ENCODE results near the gene SPSB3. TPM values are rescaled to one million over a fixed set of nuclear protein-coding genes. Genes with fewer than 3 reads are reported as not detected.

Gene SPSB3
- total and polyA plus RNA-seq, 5 donors from 2014 or later = 61.1 to 85.2 (median 72.3) TPM

- H3K27me3 Mint-ChIP-seq = no peaks in the 10 kb centered on the region
- no peaks in the 10 kb centered on the region for H3K9me3 Mint-ChIP-seq
- Histone ChIP-seq H3K9me3 (ENCODE audit: control insufficient read depth in 2 of 2, low read length in 2 of 2) (no peaks in the 10 kb centered on the region), H3K27me3 (ENCODE audit: control insufficient read depth, insufficient read depth, low read length) (no peaks in the 10 kb centered on the region), H3K4me1 (ENCODE audit: control insufficient read depth, insufficient read depth, low read length, poor library complexity, severe bottlenecking) (peaks cover 22% of the 10 kb centered on the region), H3K36me3 (ENCODE audit: control insufficient read depth, insufficient read depth, low read length) (peaks cover 16% of the 10 kb centered on the region), H3K4me3 (ENCODE audit: low read depth, low read length) (no peak overlapping the region), H3K27ac (ENCODE audit: insufficient read depth, low read length, poor library complexity, severe bottlenecking) (no peak overlapping the region)
- H3K4me3 Mint-ChIP-seq = peak overlapping the region in 1 of 4 donors; percentile 27
- DNase-seq = no peak
- H3K36me3 Mint-ChIP-seq = peaks cover 3% of the 10 kb centered on the region
- ATAC-seq (ENCODE audit: low read depth in 2 of 2) = no peak
- peaks cover 0 to 10% (median 1%) of the 10 kb centered on the region in 4 donors for H3K4me1 Mint-ChIP-seq
- no peak overlapping the region for H3K27ac Mint-ChIP-seq
Observed at GRCh38 chr16:1767116-1767994, 15.0 kb downstream of the SPSB3 start.

- Histone ChIP-seq H3K4me3 (ENCODE audit: low read depth, low read length) (no peak overlapping the region), H3K9me3 (ENCODE audit: control insufficient read depth in 2 of 2, low read length in 2 of 2) (no peaks in the 10 kb centered on the region), H3K27me3 (ENCODE audit: control insufficient read depth, insufficient read depth, low read length) (no peaks in the 10 kb centered on the region), H3K27ac (ENCODE audit: insufficient read depth, low read length, poor library complexity, severe bottlenecking) (no peak overlapping the region), H3K4me1 (ENCODE audit: control insufficient read depth, insufficient read depth, low read length, poor library complexity, severe bottlenecking) (peaks cover 16% of the 10 kb centered on the region), H3K36me3 (ENCODE audit: control insufficient read depth, insufficient read depth, low read length) (peaks cover 20% of the 10 kb centered on the region)
- Mint-ChIP-seq H3K4me3 (no peak overlapping the region), H3K9me3 (no peaks in the 10 kb centered on the region), H3K36me3 (peaks cover 3% of the 10 kb centered on the region), H3K4me1 (peaks cover 0 to 4% (median 0%) of the 10 kb centered on the region in 4 donors), H3K27ac (no peak overlapping the region), H3K27me3 (no peaks in the 10 kb centered on the region)
- ATAC-seq (ENCODE audit: low read depth in 2 of 2) (no peak), DNase-seq (no peak)
Observed at GRCh38 chr16:1766701-1767100, 15.7 kb downstream of the SPSB3 start.

- Mint-ChIP-seq H3K36me3 (peaks cover 8% of the 10 kb centered on the region), H3K4me1 (peaks cover 0 to 3% (median 0%) of the 10 kb centered on the region in 4 donors), H3K27ac (no peak overlapping the region), H3K27me3 (no peaks in the 10 kb centered on the region), H3K9me3 (no peaks in the 10 kb centered on the region), H3K4me3 (no peak overlapping the region)
- Histone ChIP-seq H3K27me3 (ENCODE audit: control insufficient read depth, insufficient read depth, low read length) (no peaks in the 10 kb centered on the region), H3K9me3 (ENCODE audit: control insufficient read depth in 2 of 2, low read length in 2 of 2) (no peaks in the 10 kb centered on the region), H3K4me3 (ENCODE audit: low read depth, low read length) (no peak overlapping the region), H3K27ac (ENCODE audit: insufficient read depth, low read length, poor library complexity, severe bottlenecking) (no peak overlapping the region), H3K4me1 (ENCODE audit: control insufficient read depth, insufficient read depth, low read length, poor library complexity, severe bottlenecking) (peaks cover 16% of the 10 kb centered on the region), H3K36me3 (ENCODE audit: control insufficient read depth, insufficient read depth, low read length) (peaks cover 20% of the 10 kb centered on the region)
- DNase-seq (no peak), ATAC-seq (ENCODE audit: low read depth in 2 of 2) (no peak)
Observed at GRCh38 chr16:1766231-1766630, 16.1 kb downstream of the SPSB3 start.

GRCh38 chr16:1765826-1766225 lies 16.5 kb downstream of the SPSB3 start:
- Histone ChIP-seq H3K27me3 (ENCODE audit: control insufficient read depth, insufficient read depth, low read length) (no peaks in the 10 kb centered on the region), H3K36me3 (ENCODE audit: control insufficient read depth, insufficient read depth, low read length) (peaks cover 22% of the 10 kb centered on the region), H3K27ac (ENCODE audit: insufficient read depth, low read length, poor library complexity, severe bottlenecking) (no peak overlapping the region), H3K9me3 (ENCODE audit: control insufficient read depth in 2 of 2, low read length in 2 of 2) (no peaks in the 10 kb centered on the region), H3K4me1 (ENCODE audit: control insufficient read depth, insufficient read depth, low read length, poor library complexity, severe bottlenecking) (peaks cover 13% of the 10 kb centered on the region), H3K4me3 (ENCODE audit: low read depth, low read length) (no peak overlapping the region)
- Mint-ChIP-seq H3K27ac (no peak overlapping the region), H3K36me3 (peaks cover 10% of the 10 kb centered on the region), H3K4me3 (no peak overlapping the region), H3K9me3 (no peaks in the 10 kb centered on the region), H3K27me3 (no peaks in the 10 kb centered on the region), H3K4me1 (peaks cover 0 to 3% (median 0%) of the 10 kb centered on the region in 4 donors)
- DNase-seq (no peak), ATAC-seq (ENCODE audit: low read depth in 2 of 2) (no peak)

GRCh38 chr16:1764971-1765370 lies 17.4 kb downstream of the SPSB3 start:
- DNase-seq (no peak), ATAC-seq (ENCODE audit: low read depth in 2 of 2) (no peak)
- no peak overlapping the region for H3K27ac ChIP-seq (ENCODE audit: insufficient read depth, low read length, poor library complexity, severe bottlenecking)
- H3K27me3 ChIP-seq (ENCODE audit: control insufficient read depth, insufficient read depth, low read length) = no peaks in the 10 kb centered on the region
- Mint-ChIP-seq H3K4me1 (no peaks in the 10 kb centered on the region), H3K4me3 (no peak overlapping the region), H3K9me3 (no peaks in the 10 kb centered on the region), H3K36me3 (peaks cover 10% of the 10 kb centered on the region), H3K27ac (no peak overlapping the region), H3K27me3 (no peaks in the 10 kb centered on the region)
- peaks cover 5% of the 10 kb centered on the region for H3K4me1 ChIP-seq (ENCODE audit: control insufficient read depth, insufficient read depth, low read length, poor library complexity, severe bottlenecking)
- no peak overlapping the region for H3K4me3 ChIP-seq (ENCODE audit: low read depth, low read length)
- peaks cover 28% of the 10 kb centered on the region for H3K36me3 ChIP-seq (ENCODE audit: control insufficient read depth, insufficient read depth, low read length)
- no peaks in the 10 kb centered on the region for H3K9me3 ChIP-seq (ENCODE audit: control insufficient read depth in 2 of 2, low read length in 2 of 2)

- DNase-seq (no peak), ATAC-seq (ENCODE audit: low read depth in 2 of 2) (no peak)
- Histone ChIP-seq H3K4me3 (ENCODE audit: low read depth, low read length) (no peak overlapping the region), H3K9me3 (ENCODE audit: control insufficient read depth in 2 of 2, low read length in 2 of 2) (no peaks in the 10 kb centered on the region), H3K27me3 (ENCODE audit: control insufficient read depth, insufficient read depth, low read length) (no peaks in the 10 kb centered on the region), H3K36me3 (ENCODE audit: control insufficient read depth, insufficient read depth, low read length) (peaks cover 28% of the 10 kb centered on the region), H3K4me1 (ENCODE audit: control insufficient read depth, insufficient read depth, low read length, poor library complexity, severe bottlenecking) (no peaks in the 10 kb centered on the region), H3K27ac (ENCODE audit: insufficient read depth, low read length, poor library complexity, severe bottlenecking) (no peak overlapping the region)
- Mint-ChIP-seq H3K4me3 (no peak overlapping the region), H3K27me3 (no peaks in the 10 kb centered on the region), H3K27ac (no peak overlapping the region), H3K9me3 (peaks cover 0 to under 1% (median 0%) of the 10 kb centered on the region in 7 donors), H3K36me3 (peaks cover 10% of the 10 kb centered on the region), H3K4me1 (no peaks in the 10 kb centered on the region)
Observed at GRCh38 chr16:1763521-1764511, 18.6 kb downstream of the SPSB3 start.

GRCh38 chr16:1762879-1763520 lies 19.4 kb downstream of the SPSB3 start:
- no peak overlapping the region for H3K4me3 Mint-ChIP-seq
- Histone ChIP-seq H3K9me3 (ENCODE audit: control insufficient read depth in 2 of 2, low read length in 2 of 2) (no peaks in the 10 kb centered on the region), H3K36me3 (ENCODE audit: control insufficient read depth, insufficient read depth, low read length) (peaks cover 28% of the 10 kb centered on the region), H3K27me3 (ENCODE audit: control insufficient read depth, insufficient read depth, low read length) (no peaks in the 10 kb centered on the region), H3K4me3 (ENCODE audit: low read depth, low read length) (no peak overlapping the region), H3K4me1 (ENCODE audit: control insufficient read depth, insufficient read depth, low read length, poor library complexity, severe bottlenecking) (no peaks in the 10 kb centered on the region), H3K27ac (ENCODE audit: insufficient read depth, low read length, poor library complexity, severe bottlenecking) (no peak overlapping the region)
- no peak for DNase-seq
- ATAC-seq (ENCODE audit: low read depth in 2 of 2) = no peak
- H3K27ac Mint-ChIP-seq = no peak overlapping the region
- H3K4me1 Mint-ChIP-seq = no peaks in the 10 kb centered on the region
- peaks cover 8% of the 10 kb centered on the region for H3K36me3 Mint-ChIP-seq
- no peaks in the 10 kb centered on the region for H3K27me3 Mint-ChIP-seq
- peaks cover 0 to 2% (median 0%) of the 10 kb centered on the region in 7 donors for H3K9me3 Mint-ChIP-seq

Data from CD4-positive, CD25-positive, alpha-beta regulatory T cell (primary cell).